Measurements from ENCODE around the gene JARID2.

- TF ChIP-seq SMC3 (IDR thresholded peaks at IDR 0.05; ENCODE audit: low read depth, low read length) (no peak), POLR2AphosphoS5 (IDR thresholded peaks at IDR 0.05; ENCODE audit: low read depth, low read length) (no peak), RCOR1 (IDR thresholded peaks at IDR 0.05; ENCODE audit: low read length) (no peak), ZBTB33 (IDR thresholded peaks at IDR 0.05; ENCODE audit: borderline replicate concordance, low read depth) (no peak), EZH2phosphoT487 (IDR thresholded peaks at IDR 0.05; ENCODE audit: borderline replicate concordance, low read depth) (no peak), NRF1 (IDR thresholded peaks at IDR 0.05; ENCODE audit: low read depth, low read length) (no peak), NFIC (IDR thresholded peaks at IDR 0.05; ENCODE audit: borderline replicate concordance) (no peak), TAF1 (IDR thresholded peaks at IDR 0.05; ENCODE audit: borderline replicate concordance, low read depth, low read length) (no peak), MAX (IDR thresholded peaks at IDR 0.05; ENCODE audit: low read depth) (no peak), ELF1 (IDR thresholded peaks at IDR 0.05) (no peak)
- TF ChIP-seq, protein P1, sequence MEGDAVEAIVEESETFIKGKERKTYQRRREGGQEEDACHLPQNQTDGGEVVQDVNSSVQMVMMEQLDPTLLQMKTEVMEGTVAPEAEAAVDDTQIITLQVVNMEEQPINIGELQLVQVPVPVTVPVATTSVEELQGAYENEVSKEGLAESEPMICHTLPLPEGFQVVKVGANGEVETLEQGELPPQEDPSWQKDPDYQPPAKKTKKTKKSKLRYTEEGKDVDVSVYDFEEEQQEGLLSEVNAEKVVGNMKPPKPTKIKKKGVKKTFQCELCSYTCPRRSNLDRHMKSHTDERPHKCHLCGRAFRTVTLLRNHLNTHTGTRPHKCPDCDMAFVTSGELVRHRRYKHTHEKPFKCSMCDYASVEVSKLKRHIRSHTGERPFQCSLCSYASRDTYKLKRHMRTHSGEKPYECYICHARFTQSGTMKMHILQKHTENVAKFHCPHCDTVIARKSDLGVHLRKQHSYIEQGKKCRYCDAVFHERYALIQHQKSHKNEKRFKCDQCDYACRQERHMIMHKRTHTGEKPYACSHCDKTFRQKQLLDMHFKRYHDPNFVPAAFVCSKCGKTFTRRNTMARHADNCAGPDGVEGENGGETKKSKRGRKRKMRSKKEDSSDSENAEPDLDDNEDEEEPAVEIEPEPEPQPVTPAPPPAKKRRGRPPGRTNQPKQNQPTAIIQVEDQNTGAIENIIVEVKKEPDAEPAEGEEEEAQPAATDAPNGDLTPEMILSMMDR (IDR thresholded peaks at IDR 0.05), result no peak
These were observed 37.9 kb upstream of the JARID2 start for GRCh38 chr6:15207923-15208322.

All from SK-N-SH (cell line).